GM18499 (cell line): ENCODE measurements around the gene PHRF1.
"Not testable (repeated sequence)": the region's sequence is repeated elsewhere in the genome, so short reads cannot be mapped to it uniquely, and the experiment has no call there.

ENCODE experiments used
- ATAC-seq: cut with Tn5 transposase; IDR thresholded peaks from one replicate; pipeline ENCODE4 v1.9.1; 2021; ENCODE audit warnings: moderate number of reproducible peaks; ENCODE audit not compliant: insufficient read depth, unreplicated experiment

Gene PHRF1

DNA sequence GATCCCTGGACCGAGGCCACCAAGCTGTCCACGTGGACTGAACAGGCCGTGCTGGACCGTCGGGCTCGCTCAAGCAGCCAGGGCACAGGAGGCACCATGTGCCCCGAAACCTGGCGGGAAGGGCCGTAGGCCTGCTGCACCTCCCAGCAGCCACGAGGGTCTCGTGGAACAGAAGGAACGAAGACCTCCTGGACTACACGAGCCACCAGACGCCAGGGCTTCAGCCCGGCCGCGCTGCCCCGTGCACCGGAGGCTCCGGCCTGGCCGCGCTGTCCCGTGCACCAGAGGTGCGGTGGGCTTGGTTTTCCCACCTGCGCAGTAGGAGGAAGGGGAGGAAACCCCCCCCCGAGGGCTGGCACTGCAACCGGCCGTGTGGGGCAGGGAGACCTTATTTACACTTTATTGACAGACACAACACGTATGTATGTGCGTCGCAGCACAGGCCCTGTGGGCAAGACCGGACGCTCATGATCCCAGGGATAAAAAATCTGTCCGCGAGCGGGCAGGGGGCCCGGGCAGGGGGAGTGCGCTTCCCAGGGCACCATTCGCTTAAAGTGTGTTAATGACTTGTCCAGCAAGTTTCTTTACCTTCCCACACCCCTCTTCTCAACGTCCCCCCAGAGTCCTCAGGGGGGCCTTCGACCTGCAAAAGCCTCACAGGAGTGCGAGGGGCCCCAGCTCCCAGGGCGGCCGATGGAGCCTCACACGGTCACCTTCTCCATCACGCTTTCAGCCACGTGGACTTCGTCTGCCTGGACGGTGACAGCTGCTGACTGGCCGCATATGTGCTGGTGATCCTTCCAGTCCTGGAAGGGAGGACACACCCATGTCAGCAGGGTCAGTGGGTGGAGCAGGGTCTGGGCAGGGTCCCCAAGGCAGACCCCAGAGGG lies 67.8 kb downstream of the PHRF1 start:
- ATAC-seq = no peak

DNA sequence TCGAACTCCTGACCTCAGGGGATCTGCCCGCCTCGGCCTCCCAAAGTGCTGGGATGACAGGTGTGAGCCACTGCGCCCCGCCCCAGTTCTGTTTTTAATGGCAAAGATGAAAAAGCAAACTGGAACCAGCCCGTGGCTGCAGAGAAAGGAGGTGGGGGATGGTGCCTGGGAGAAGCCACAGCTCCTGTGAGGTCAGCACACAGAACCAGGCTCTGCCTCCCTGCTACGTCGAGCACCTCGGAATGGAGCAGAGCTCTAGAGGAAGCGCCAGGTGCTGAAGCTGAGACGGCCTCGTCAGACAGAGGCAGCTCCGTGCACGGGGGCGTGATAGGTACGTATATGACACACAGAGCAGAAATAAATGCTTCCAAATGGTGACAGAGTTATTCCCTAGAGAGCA lies 69.3 kb downstream of the PHRF1 start:
- no peak for ATAC-seq

DNA sequence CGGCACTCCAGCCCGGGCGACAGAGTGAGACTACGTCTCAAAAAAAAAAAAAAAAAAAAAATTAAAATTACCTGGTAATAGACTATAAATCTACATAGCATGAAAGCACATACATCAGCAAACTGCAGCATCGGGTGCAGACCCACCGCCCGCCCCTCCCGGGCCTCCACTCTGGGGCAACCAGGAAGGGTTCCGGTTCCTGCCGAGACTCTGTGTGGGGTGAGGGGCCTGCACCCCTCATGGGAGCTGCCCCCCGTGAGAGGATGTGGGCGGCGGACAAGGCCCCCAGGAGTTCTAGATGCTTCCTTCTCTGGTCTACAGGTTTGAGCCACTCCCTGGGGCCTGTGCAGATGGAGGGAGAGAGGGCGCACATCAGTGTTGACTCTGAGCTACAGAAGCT lies 69.9 kb downstream of the PHRF1 start:
- no peak for ATAC-seq

DNA sequence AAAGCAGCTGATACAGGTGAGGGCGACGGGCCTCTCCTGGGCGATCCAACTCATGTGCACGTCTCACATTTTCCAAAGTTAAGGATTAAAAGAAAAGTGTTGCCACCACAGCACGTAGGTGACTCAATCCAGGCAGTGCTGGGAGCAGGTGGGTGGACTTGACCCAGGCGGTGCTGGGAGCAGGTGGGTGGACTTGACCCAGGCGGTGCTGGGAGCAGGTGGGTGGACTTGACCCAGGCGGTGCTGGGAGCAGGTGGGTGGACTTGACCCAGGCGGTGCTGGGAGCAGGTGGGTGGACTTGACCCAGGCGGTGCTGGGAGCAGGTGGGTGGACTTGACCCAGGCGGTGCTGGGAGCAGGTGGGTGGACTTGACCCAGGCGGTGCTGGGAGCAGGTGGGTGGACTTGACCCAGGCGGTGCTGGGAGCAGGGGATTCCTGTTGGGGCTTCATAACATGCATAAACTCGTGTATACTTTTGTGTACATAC lies 71.4 kb downstream of the PHRF1 start:
- not testable (repeated sequence) for ATAC-seq

DNA sequence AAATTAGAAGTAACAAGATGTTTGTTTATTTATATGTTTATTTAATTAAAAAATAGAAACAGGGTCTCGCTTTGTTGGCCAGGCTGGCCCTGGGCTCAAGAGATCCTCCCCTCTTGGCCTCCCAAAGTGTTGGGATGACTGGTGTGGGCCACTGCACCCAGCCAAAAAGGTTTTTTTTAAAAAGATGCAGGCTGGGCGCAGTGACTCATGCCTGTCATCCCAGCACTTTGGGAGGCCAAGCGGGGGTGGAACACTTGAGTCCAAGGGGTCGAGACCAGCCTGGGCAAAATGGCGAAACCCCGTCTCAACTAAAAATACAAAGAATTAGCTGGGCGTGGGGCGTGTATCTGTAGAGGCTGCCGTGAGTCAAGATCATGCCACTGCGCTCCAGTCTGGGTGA lies 74.2 kb downstream of the PHRF1 start:
- ATAC-seq = no peak

DNA sequence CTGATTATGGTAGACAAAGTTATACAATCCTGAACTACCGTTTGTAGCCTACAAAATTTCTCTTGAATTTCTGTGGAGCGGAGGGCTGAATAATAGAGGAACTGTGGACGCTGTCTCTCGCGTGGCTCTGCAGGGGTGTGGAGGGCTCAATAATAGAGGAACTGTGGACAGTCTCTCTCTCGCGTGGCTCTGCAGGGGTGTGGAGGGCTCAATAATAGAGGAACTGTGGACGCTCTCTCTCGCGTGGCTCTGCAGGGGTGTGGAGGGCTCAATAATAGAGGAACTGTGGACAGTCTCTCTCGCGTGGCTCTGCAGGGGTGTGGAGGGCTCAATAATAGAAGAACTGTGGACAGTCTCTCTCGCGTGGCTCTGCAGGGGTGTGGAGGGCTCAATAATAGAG lies 76.9 kb downstream of the PHRF1 start:
- ATAC-seq = not testable (repeated sequence)

DNA sequence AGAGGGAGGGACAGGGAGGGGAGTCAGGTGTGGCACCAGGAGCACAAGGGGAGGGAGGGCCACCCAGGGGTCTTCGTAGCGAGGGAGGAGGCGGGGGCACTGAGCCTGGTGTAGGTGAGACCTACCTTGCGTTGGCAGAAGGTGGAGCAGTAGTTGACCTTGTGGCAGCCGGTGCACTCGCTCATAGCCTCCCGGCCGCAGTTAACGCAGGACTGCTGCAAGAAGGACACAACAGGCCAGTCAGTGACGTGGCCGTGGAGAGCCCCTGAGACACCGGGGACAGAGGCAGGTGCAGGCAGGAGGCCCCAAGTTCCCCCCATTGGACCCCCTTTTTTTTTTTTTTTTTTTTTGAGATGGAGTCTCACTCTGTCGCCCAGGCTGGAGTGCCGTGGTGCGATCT lies 77.6 kb downstream of the PHRF1 start:
- ATAC-seq = no peak

DNA sequence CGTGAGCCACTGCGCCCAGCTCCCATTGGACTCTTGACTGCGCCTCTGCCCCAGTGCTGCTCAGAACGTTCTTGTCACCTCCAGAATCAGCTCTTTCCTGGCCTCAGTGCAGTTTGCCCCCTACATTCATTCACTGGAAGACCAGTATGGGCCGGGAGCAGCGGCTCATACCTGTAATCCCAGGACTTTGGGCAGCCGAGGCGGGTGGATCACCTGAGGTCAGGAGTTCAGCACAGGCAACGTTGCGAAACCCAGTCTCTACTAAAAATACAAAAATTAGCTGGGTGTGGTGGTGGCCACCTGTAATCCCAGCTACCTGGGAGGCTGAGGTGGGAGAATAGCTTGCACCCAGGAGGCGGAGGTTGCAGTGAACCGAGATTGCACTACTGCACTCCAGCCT lies 78.2 kb downstream of the PHRF1 start:
- not testable (repeated sequence) for ATAC-seq

DNA sequence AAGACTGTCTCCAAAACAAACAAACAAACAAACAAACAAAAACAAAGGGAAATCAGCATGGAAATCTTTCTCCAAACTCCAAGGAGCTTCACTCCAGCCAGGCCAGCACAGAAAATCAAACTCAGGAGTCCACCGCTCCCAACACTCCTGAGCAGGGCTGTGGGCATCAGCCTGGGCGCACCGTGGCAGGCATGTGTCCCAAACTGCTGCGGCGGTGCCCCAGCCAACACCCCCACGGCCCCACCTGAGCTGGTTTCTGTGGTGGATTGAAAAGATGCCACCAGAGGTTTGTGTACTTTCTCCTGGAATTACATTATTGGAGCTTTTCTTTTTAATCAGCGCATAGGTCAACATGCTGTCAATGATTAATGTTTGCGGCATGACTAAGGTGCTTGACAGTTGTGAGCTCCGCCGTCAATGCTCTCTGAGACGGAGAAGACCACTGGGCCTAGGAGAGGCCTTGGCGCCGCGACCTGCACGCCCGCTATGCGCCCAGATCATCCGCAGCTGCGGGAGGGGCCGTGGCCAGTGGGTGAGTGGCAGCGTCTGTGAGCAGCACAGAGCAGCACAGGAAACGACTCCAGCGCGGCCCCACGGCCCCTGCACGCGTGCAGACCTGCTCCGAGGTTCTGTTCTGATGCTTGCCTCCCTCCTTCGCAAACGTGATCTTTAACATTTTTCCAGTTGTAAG lies 78.9 kb downstream of the PHRF1 start:
- ATAC-seq = no peak

DNA sequence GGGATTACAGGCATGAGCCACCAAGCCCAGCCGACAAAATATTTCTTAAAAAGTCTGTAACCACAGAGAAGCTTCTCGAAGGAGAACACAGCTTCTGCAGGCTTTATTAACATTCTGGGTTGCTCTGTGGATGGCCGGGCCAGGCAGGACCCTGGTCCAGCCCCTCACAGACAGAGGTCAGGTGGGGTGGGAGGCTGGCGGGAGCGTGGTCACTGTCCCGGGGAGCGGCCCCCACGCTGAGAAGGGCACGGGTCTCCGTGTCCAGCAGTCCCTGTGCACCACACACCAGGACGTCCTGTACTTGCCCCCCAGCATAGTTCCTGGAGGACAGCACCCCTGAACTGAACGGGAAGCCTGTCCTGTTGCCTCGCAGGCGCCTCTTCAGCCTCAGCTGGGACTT lies 80.2 kb downstream of the PHRF1 start:
- no peak for ATAC-seq

DNA sequence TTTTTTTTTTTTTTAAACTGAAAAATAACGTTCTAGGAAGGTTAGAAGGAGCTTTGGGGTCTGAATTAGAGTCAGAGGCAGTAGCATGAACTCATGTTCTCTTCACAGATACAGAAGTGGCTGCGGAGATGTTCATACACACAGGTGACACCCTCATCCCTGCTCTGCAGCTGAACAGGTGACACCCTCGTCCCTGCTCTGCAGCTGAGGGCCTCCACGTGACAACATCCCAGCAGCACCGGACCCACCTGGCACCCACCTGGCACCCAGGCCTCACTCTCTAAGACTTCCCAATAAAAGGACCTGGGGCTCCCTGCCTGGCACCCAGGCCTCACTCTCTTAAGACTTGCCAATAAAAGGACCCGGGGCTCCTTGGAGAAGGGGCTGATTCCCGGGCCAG lies 80.6 kb downstream of the PHRF1 start:
- ATAC-seq = no peak

DNA sequence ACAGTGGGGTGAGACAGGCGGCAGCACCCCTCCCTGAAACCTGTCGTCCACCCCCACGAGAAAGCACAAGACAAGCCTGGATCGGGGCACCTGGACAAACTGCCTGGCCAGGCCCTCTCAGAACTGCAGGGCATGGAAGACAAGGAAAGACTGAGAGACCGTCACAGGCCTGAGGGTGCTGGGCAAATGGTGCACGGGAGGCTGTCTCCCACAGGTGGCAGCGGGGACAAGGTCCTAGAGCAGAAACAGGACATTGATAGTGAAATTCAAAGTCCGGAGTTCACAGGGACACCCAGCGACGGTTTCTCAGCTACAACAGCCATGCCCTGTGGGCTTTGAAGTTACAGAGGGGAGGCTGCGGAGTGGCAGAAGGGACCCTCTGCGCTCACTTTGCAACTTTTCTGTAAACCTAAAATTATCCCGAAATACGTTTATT lies 81.4 kb downstream of the PHRF1 start:
- ATAC-seq = no peak

DNA sequence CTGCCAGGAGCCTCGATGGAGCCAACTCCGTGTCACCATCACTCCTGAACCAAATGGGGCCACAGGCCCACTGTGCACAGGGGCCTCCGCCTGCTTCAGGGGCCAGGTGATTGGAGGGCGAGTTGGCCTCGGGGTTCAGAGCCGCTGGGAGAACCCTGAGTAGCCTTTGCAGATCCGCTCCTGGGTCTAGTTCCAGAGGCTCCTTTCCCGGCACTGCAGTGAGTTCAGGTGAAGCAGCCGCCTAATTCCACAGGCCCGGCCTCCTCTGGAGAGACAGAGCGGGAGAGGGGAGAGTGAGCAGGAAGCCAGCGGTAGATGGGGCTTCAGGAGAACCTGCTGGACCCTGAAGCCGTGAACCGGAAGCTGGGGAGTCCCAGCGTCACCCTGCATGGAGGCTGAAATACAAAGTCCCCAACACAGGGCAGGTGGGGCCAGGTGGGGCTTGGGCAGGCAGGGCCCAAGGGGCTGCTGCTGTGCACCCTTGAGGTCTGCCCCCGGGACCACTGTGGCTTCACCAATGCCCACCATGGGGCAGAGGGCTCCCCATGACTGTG lies 83.3 kb downstream of the PHRF1 start:
- no peak for ATAC-seq

DNA sequence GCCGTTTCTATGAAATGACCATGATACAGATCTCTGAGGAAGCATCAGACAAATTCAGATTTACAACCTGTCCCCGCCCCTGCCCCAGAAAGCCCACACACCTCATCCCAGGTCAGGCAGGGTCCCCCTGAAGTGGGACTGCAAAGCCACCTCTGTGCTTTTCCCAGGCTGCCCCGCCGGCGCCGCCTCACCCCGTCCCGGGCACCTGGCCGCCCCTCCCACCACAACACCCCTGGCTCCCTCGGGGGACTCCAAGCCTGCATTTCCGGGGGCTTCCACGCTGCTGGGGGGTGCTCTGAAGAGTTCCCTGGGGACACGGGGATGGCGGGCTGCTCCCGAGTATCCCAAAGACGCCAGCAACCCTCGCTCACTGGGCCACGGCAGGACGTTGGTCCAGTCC lies 84.0 kb downstream of the PHRF1 start:
- ATAC-seq = no peak

DNA sequence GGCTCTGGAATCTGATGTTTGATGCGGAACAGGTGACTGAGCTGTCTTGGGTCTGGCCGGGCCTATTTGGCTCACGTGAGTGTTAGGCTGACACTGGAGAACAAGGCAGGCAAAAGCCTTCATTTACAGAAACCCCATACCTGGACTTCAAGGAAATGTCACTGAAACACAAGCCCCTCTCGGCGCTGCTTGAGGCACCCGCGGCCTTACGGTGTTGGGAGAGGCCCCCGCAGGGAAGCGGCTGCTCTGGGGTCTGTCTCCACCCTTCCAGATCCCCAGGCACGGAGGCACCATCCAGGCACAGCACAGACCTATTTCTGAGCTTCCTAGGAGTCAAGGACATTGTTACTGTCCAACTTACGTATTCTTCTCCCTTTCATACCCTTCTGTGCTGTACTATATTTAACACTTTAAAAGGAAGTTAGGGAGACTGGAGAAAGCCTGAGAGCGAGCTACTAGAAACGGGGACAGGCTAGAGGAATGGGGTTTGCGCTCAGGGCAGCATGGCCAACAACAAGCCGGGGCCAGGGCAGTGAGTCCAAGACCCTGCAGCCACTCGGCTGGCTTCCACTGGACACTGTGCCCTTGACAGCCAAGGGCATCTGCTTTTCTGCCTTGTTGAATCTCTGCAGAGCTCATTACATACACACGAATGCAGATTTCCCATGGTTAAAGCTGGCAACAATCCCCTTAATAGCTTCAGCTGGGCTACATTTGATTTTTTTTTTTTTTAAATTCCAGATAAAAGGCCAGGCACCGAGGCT lies 84.6 kb downstream of the PHRF1 start:
- ATAC-seq = no peak
